HG02870 (cell line): ENCODE measurements around the gene POC1B.

Experiments used
- ATAC-seq: cut with Tn5 transposase; IDR thresholded peaks from one replicate; pipeline ENCODE4 v1.9.1; 2021; ENCODE audit warnings: mild to moderate bottlenecking, moderate library complexity; ENCODE audit not compliant: unreplicated experiment

The POC1B gene

DNA sequence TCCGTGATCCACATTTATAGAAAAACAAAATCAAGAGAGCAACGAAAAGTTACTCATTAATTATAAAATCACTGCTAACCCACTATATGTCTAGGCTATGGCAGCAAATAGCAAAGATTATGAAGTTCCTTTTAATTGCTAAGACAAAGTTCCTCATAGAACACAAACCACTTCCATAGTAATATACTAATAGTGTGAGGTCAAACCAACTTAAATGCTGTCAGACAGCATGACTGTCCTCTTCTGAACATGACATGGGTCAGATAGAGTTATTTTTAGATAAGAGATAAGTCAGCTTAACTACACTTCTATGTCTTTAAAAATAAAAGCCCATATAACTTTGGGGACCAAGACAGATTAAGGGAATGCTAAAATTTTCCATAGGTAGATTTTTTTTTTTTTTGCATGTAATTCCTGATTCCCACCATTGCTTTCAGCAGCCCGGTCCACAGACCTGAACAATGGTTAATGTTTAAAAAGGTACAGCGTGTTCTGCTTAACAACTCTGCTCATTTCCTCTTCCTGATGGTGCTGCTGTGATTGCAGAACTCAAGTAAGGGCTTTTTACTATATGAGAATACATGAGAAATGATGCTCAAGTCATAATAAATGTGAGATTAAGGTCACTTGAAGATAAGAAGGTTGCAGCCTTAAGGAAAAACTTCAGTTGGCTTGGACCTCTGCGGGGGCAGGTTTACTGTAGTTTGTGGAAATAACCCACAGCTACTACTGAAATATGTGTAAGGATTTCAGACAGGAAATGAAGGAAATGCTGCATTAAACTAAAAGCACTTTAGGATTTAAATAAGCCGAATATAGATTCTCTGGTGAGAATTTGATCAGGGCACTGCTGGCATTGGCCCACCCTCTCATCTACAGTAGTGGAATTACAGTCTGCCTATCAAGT is 135.8 kb downstream of the POC1B start:
- ATAC-seq = no peak

DNA sequence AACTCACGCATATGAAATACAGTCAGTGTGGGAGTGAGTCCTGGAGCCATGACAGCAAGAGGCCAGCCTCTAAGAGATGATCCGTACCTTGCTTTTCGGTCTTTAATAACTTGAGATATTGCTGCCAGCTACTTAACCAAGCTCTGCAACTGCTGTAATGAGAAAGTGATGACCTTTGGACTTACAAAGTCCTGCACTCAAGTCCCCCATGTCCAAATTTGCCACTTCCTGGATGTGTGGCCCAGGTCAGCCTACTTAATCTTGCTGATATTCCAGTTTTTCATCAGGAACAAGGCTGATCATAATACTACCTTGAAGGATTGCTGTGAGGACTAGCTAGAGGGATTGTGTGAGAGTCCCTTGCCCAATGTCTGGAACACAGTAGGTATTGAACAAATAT is 139.7 kb downstream of the POC1B start:
- no peak for ATAC-seq

DNA sequence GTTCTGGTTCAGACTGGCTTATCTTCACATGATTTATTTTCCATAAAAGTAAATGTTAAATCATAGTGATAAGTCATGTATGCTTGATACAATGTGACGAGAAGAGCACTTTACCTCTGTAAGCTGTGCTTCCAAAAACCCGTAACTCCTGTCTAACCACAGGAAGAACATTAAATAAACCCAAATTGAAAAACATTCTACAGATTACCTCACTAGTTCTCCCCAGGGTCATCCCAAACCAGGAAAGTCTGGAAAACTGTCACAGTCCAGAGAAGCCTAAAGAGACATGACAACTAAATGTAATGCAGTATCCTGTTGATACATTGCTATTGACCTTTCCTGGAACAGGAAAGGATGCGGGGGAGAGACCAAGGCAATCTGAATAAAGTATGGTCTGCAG is 141.0 kb downstream of the POC1B start:
- no peak for ATAC-seq

DNA sequence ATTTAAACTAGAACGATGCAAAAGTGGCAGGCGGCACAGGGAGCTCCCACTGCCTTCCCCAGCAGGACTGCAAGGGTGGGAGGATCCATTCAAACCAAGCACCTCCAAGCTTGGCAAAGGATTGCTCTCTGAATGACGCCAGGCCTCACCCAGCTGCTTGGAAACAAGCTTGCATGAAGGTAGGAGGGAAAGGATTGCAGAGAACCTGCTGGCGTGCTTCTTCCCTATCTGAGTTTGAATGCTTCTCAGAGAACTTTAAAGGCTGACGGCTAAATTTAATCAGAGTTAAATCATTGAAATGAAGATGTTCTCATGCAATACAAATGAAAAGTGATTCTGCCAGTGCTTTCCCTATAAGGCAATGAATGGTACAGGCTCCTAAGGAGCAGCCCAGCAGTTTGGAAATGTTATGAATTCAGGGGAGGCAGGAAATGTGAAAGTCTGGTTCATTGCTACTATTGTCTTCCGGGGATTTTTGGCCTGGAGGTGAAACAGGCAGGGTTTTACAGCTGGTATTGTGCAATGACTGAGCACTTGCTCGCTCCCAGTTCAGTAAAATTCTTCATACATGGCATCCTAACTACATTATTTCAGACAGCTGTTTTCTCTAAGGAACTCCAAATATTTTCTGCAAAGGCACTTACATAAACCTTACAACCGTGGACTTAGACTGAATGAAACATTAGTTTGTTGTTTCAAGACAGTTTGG is 141.6 kb downstream of the POC1B start:
- no peak for ATAC-seq

DNA sequence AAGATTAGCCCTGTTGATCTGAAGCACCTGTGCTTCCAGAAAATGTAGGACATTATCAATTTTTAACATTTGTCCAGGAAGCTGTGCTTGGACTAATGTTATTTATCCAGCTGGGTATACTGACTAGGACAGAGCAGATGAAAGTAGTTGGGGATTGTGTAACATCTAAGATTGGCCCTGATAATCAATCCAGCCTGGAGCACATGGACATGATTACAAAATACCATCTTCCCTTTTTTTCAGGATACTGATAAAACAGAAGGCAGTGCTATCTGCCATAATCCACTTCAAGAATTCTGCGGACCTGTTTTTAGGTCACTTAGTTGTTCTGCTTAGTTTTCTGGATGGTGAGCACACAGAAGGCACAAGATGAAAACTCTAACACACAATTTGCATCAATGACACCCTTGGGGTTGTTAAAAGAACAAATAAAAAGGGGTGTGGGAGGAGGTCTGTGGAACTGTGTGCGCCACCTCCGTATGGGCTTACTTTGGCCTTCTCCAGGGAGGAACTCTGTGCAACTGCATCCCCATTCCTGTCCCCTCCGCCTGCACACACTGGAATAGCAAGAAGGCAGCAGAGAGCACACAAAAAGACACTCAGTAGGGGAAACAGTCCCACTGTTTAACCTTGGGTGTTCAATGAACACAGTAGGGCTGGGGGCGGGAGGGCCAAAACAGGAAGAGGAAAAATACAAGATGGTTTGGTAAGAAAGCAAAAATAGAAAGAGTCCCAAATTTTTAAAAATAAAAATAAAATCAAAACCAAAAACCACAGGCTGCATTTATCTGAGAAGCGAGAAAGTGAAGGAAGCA is 142.4 kb downstream of the POC1B start:
- ATAC-seq = no peak

DNA sequence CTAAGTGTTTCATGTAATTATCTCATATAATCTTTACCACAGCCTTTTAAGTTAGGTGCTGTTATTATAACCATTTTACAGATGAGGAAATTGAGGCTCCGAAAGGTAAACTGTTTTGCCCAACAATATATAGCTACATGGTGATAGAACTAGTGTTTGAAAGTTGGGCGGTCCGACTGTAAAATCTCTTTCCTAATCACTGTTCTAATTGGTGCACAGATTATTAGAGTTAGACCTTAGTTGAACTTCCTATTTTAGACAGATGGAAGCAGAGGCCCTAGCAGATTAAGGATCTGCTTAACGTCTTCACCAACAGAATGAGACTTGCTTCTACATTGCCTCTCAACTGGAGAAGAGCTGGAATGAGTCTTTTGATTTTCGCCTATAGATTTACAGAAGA is 143.5 kb downstream of the POC1B start:
- ATAC-seq = no peak

DNA sequence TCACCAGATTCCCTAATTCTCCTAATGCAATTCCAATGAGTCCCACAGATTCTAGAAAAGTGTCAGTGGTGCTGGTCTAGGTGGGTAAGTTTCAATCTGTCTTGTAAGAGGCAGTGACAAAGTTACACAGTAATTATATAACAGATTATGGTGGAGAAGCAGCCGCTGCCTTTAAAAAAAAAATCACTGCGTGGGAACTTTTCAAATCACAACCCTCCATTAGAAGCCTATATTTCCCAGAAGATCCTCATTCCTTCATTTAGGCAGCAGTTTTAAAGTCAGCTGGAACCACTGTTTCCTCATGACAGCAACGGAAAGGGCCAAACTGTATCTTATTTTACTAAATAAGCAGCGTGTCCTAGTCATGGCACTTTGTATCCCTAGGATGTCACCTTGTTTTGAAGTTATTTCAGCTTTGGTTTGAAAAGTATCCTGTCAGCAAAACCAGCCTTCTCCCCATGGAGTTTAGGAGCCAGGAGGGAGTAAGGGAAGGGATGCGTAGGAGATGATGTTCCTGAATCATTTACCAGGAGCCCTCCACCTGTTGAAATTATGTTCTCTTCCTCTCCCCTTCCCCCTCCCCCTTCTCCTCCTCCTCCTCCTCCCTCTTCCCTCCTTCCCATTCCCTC is 145.9 kb downstream of the POC1B start:
- ATAC-seq = no peak

DNA sequence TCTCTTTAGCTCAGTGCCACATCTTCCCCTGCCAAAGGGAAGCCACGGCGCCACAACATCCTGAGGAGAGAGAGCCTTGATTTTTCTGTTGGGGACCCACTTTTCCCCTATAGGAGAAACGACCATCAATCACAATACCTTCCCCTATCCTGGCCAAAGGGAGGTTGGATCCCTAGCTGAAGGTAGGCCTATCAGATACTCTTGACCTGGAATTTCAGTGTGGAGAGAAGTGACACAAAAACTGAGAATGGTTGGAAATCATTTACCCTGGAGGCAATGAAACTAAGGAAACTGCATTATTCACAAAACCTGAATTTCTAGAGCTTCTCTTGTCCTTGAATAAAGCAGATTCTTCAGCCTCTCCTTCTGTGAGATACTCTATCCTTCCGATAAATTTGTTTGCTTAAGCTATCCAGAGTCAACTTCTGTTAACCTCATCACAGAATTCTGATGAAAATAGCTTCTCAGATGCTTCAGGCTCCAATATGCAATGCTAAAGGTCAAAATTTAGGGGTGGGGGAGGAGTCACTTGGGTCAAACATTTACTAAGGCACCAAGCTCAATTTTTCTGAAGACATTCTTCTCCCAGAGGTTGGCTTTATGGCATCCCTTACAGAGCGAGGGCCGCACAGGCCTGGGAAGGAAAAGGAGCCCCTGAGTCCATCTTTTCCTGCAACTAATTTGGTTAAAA is 146.6 kb downstream of the POC1B start:
- no peak for ATAC-seq

DNA sequence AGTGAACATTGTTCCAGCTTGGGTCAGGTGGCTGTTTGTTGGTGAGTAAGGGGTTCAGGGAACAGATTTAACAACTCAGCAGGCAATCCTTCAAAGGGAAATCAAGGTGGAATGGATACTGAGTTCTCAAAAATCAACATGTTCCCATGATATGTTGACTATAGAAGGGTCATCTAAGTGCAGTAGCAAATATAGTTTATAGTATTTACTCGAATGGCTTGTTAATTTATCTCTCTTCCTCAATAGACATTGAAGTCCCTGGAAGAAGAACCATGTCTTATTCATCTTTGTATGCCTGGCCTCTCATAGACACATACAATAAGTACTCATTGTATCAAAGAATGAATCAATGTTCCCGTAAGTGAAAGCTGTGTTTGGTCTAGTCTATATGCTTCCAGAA is 149.0 kb downstream of the POC1B start:
- no peak for ATAC-seq

DNA sequence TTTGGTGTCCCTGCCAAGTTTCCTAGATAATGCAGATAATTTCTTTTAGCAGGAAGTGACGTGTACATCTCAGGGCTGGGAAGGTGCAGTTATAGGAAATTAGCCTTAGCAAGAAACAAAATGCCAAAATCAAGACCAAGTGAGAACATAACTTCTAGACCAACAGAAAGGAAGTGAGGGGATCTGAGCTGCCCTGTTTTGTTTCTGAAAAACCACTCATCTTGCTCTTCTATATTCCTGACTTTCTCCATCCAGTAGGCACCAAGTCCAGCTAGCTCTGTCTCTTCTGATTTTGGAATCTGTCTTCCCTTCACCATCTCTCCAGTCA is 149.7 kb downstream of the POC1B start:
- no peak for ATAC-seq

DNA sequence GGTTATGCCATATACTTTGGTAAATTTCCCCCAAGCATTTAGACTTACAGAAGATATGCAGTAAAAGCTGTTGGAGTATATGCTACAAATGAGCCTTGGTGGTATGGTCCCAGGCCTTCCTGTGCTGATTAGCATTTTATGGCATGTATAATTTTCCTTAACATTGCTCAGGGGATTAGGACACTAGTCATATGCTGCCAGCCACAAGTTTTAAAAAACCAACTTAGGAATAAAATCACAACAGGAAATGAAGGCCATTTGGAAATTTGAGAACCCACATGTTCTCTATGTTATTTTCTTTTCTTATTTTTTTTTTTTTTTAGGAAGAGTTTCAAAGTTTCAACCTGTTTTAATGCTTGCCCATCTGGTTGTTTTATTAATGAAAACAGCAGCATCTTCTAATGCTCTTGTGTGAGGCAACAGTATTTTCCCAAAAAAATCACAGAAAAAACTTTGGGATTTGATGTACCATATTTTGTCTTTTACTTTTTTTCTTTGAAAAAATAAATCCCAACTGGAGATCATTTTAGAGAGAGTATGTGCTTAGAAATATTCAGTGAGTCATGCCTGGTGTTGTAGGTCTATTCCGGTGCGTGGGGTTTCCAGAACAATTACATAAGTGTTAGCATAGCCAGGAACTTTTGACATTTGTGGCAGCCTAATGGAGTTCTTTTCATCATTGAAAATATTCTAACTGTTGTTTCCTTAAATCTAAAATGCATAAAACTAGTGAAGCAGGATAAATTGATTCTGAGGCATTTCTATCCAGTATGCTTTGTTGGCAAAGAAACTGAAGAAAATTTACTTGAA is 151.9 kb downstream of the POC1B start:
- ATAC-seq = no peak

DNA sequence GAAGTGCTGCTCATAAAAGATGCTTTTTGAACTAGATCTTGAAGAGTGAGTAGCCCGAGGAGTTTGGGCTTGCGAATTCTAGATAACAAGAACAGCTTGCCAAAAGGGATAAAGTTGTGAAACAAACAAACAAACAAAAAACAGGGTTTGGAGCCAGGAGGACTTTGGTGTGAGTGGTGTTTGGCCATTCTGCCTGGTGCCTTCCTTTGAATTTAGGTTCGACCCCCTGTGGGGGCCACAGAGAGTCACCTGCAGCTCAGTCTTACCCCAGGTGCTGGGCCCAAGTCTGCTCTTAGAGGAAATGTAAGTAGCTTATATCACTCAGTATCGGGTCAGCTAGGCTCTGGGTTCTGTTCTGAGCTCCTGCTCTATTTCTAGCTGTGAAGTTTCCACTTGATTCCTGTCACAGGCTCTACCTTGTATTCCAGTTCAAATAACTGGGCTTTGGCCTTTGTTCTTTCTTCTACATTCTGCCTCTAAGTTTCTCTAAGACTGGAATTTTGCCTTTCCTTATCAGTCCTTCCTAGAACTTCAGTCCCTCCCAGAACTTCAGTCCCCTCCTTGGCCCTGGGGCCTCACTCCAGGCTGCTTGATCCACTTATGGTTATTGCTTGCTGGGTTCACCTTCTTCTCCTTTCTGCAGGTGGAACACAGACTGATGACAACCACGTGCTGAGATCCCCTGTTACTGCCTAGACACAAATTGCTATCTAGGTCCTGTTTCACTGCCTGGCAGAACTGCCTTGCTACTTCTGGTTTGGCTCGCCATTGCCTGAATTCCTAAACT is 153.1 kb downstream of the POC1B start:
- no peak for ATAC-seq

DNA sequence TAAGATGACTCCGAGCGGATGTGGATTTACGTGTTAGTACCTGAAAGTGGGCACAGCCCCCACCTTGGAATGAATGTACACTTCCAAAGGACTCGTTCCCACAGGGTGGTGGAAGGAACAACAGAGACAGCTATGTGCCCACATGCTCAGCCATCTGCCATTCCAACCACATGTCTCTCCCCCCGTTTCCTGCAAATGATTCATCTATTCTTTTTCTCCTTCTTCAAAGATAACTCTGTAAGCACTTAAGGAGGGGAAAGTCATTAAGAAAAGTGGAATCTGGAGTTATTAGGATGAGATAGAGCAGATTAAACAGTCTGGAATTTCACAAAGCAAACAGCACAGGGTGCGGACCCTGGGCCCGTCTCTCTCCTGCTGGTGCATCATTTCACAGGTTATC is 155.0 kb downstream of the POC1B start:
- ATAC-seq = no peak

DNA sequence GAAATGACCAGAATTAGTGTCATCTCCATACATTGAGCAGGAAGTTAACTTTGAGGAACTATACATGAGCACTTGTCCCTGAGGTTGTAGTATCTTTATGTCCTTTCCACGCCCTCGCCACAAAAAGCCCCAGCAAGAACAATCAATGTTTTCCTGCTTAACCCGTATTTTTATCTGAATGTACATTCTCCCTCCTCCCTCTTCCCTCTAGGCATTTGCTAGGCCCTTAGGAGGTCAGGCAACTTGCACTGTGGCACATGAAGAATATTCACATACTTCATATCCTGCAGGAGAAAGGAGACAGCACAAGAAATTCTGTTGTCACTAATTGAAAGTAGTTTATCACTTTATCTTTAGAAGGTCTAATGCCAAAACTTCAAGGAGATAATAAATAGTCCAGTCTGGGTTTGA is 155.4 kb downstream of the POC1B start:
- ATAC-seq = no peak
